Myometrial cell (primary cell): ENCODE measurements around the gene CD33. TPM values are rescaled to one million over a fixed set of nuclear protein-coding genes. Genes with fewer than 3 reads are reported as not detected.

Experiments
- total RNA-seq: library from RNA; depleted of rRNA; stranded (reverse); fragments of >200 nt; gene quantifications from 2 replicates; pipeline ENCODE4 v1.2.3, GENCODE V29; 2015

Gene CD33
- total RNA-seq = not detected in 2 replicates

GRCh38 chr19:51224898-51225393 lies at the start of gene CD33:
Gene CD33 (plus strand): TSS chr19:51225080. CDS start chr19:51225119, 39 bp downstream.

GRCh38 chr19:51250786-51251467 lies 26.0 kb downstream of the CD33 start, which contains the start of gene SIGLECL1:
Gene SIGLECL1 (plus strand): TSS chr19:51251080. CDS start chr19:51264073, 12,993 bp downstream.

Other genes starting within 250 kb of the CD33 start
- not detected in 2 replicates for gene KLK7, start 241.2 kb upstream of the CD33 start, total RNA-seq
- not detected in 2 replicates for gene KLK8, start 223.5 kb upstream of the CD33 start, total RNA-seq
- not detected in 2 replicates for gene KLK10, start 205.4 kb upstream of the CD33 start, total RNA-seq
- gene KLK11, start 198.5 kb upstream of the CD33 start, total RNA-seq = not detected in 2 replicates
- not detected in 2 replicates for gene KLK12, start 190.1 kb upstream of the CD33 start, total RNA-seq
- not detected in 2 replicates for gene KLK13, start 160.0 kb upstream of the CD33 start, total RNA-seq
- not detected in 2 replicates for gene KLK14, start 142.2 kb upstream of the CD33 start, total RNA-seq
- 9.4 and 9.8 TPM in 2 replicates for gene CTU1, start 116.7 kb upstream of the CD33 start, total RNA-seq
- gene SIGLEC9, start 100.2 kb upstream of the CD33 start, total RNA-seq = 1.1 TPM in 1 of 2 replicates, not detected in the other
- not detected in 2 replicates for gene SIGLEC7, start 82.8 kb upstream of the CD33 start, total RNA-seq
- gene SIGLECL1, start 26.0 kb downstream of the CD33 start, total RNA-seq = not detected in 2 replicates
- not detected in 2 replicates for gene IGLON5, start 86.6 kb downstream of the CD33 start, total RNA-seq
- 0.29 and 0.35 TPM in 2 replicates for gene VSIG10L, start 117.1 kb downstream of the CD33 start, total RNA-seq
- gene ETFB, start 141.3 kb downstream of the CD33 start, total RNA-seq = 105 and 157 TPM in 2 replicates
- gene CLDND2, start 143.9 kb downstream of the CD33 start, total RNA-seq = not detected in 2 replicates
- not detected in 2 replicates for gene NKG7, start 147.6 kb downstream of the CD33 start, total RNA-seq
- gene LIM2, start 162.9 kb downstream of the CD33 start, total RNA-seq = not detected in 2 replicates
- not detected in 2 replicates for gene C19orf84, start 165.5 kb downstream of the CD33 start, total RNA-seq
- gene SIGLEC10, start 192.6 kb downstream of the CD33 start, total RNA-seq = not detected in 2 replicates
- gene SIGLEC8, start 233.4 kb downstream of the CD33 start, total RNA-seq = not detected in 2 replicates